Fibroblast of pulmonary artery (primary cell): ENCODE data around the gene ACAP2.
"Not testable (repeated sequence)": the region's sequence is repeated elsewhere in the genome, so short reads cannot be mapped to it uniquely, and the experiment has no call there.

Experiments used
- DNase-seq: peaks from one replicate; pipeline ENCODE4 v3.0.0-alpha.2; 2010; ENCODE audit warnings: low read depth
- H3K4me3 ChIP-seq: replicated peaks from 2 replicates; pipeline ENCODE4 v1.5.1; 2011; ENCODE audit warnings: low read depth, mild to moderate bottlenecking, control low read depth, low read length, moderate library complexity
- TF ChIP-seq, protein P1 (sequence below): IDR thresholded peaks from 2 replicates; pipeline ENCODE4 v1.5.1; 2011; ENCODE audit warnings: mild to moderate bottlenecking, control low read depth, low read length, inconsistent platforms; ENCODE audit errors: missing control alignments

ACAP2 gene

GRCh38 chr3:195356151-195357086 lies 86.4 kb downstream of the ACAP2 start:
- DNase-seq = peak; percentile 7
- TF ChIP-seq, protein P1, sequence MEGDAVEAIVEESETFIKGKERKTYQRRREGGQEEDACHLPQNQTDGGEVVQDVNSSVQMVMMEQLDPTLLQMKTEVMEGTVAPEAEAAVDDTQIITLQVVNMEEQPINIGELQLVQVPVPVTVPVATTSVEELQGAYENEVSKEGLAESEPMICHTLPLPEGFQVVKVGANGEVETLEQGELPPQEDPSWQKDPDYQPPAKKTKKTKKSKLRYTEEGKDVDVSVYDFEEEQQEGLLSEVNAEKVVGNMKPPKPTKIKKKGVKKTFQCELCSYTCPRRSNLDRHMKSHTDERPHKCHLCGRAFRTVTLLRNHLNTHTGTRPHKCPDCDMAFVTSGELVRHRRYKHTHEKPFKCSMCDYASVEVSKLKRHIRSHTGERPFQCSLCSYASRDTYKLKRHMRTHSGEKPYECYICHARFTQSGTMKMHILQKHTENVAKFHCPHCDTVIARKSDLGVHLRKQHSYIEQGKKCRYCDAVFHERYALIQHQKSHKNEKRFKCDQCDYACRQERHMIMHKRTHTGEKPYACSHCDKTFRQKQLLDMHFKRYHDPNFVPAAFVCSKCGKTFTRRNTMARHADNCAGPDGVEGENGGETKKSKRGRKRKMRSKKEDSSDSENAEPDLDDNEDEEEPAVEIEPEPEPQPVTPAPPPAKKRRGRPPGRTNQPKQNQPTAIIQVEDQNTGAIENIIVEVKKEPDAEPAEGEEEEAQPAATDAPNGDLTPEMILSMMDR = no peak
- H3K4me3 ChIP-seq = no peak overlapping the region

DNA sequence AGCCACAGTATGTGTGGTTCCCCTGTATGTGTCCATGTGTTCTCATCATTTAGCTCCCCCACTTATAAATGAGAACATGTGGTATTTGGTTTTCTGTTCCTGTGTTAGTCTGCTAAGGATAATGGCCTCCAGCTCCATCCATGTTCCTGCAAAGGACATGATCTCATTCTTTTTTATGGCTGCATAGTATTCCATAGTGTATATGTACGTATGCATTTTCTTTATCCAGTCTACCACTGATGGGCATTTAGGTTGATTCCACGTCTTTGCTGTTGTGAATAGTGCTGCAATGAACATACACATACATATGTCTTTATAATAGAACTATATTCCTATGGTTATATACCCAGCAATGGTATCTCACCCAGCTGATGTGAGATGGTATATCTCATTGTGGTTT lies 88.8 kb downstream of the ACAP2 start:
- not testable (repeated sequence) for DNase-seq, H3K4me3 ChIP-seq

DNA sequence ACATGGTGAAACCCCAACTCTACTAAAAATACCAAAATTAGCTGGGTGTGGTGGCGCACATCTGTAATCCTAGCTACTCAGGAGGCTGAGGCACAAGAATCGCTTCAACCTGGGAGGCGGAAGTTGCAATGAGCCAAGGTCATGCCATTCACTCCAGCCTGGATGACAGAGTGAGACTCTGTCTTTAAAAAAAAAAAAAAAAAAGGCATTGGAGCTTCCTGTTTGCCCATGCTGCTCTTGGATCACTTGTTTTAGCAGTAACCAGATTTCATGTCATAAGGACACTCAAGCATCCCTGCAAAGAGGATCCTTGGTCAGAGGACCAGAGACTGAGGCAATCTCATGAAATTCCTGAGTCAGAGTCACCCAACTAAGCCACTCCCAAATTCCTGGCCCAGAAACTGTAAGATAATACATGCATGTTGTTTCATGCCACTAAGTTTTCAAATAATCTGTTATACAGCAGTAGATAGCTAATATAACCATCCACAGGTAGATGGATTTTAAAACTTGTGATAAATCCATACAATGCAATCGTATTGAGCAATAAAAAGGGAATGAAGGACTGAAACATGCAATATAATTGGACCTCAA lies 89.8 kb downstream of the ACAP2 start:
- TF ChIP-seq, protein P1 = no peak
- peak; percentile 79 for DNase-seq
- H3K4me3 ChIP-seq = no peak overlapping the region

DNA sequence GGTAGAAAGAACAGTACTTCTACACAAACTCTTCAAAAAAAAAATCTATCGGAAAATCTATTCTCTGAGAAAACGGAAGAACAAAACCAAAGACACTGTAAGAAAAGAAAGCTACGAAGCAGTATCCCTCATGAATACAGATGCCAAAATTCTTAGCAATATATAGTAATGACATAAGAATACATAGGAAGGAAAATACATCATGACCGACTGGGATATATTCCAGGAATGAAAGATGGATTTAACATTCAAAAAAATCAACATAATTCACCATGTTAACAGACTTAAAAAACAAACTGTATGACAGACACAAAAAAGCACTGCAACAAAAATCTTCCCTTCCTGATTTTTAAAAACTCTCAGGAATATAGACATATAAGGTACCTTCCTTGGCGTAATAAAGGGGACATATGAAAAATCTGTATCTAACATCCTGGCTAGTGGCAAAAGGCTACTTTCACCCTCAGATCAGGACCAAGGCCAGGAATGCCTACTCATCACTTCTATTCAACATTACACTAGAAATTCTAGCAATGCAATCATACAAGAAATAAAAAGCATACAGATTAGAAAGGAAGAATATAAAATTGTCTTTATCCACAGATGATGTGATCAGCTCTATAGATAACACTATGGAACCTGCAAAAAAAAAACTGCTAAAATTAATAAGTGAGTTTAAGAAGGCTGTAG lies 94.2 kb downstream of the ACAP2 start:
- no peak overlapping the region for H3K4me3 ChIP-seq
- DNase-seq = no peak
- TF ChIP-seq, protein P1 = no peak

GRCh38 chr3:195337747-195338146 lies 105.1 kb downstream of the ACAP2 start:
- TF ChIP-seq, protein P1 = no peak
- DNase-seq = no peak
- no peak overlapping the region for H3K4me3 ChIP-seq

- no peak overlapping the region for H3K4me3 ChIP-seq
- TF ChIP-seq, protein P1 = no peak
- DNase-seq = no peak
These were observed 107.9 kb downstream of the ACAP2 start for GRCh38 chr3:195334967-195335366.

DNA sequence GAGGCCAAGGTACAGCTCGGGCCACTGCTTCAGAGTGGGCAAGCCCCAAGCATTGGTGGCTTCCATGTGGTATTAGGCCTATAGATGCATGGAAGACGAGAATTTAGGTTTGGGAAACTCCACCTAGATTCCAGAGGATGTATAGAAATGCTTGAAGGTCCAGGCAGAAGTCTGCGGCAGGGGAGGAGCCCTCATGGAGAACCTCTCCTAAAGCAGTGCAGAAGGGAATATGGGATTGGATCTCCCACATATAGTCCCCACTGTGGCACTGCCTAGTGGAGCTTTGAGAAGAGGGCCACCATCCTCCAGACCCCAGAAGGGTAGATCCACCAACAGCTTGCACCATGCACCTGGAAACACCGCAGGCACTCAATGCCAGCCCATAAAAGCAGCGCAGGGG lies 123.8 kb downstream of the ACAP2 start:
- no peak for DNase-seq
- H3K4me3 ChIP-seq = no peak overlapping the region
- TF ChIP-seq, protein P1 = no peak
